ENCODE measurements around the gene ZNF813.
"Not testable (repeated sequence)": the region's sequence is repeated elsewhere in the genome, so short reads cannot be mapped to it uniquely, and the experiment has no call there.

GRCh38 chr19:53447196-53447595 is 20.3 kb upstream of the ZNF813 start:
- TF ChIP-seq, protein P1, sequence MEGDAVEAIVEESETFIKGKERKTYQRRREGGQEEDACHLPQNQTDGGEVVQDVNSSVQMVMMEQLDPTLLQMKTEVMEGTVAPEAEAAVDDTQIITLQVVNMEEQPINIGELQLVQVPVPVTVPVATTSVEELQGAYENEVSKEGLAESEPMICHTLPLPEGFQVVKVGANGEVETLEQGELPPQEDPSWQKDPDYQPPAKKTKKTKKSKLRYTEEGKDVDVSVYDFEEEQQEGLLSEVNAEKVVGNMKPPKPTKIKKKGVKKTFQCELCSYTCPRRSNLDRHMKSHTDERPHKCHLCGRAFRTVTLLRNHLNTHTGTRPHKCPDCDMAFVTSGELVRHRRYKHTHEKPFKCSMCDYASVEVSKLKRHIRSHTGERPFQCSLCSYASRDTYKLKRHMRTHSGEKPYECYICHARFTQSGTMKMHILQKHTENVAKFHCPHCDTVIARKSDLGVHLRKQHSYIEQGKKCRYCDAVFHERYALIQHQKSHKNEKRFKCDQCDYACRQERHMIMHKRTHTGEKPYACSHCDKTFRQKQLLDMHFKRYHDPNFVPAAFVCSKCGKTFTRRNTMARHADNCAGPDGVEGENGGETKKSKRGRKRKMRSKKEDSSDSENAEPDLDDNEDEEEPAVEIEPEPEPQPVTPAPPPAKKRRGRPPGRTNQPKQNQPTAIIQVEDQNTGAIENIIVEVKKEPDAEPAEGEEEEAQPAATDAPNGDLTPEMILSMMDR (conservative IDR thresholded peaks at IDR 0.05; ENCODE audit: low read depth, low read length): not testable (repeated sequence)
- TF ChIP-seq EZH2 (IDR thresholded peaks at IDR 0.05; ENCODE audit: low read length, unreplicated experiment): not testable (repeated sequence)

Data from PC-3 (cell line).